SK-N-SH treated with all-trans-retinoic acid at 6 μM for 48 hours (cell line): Measurements from ENCODE around the gene TREML1.

Experiments
- CREB5 ChIP-seq: fragments of 250-450 bp; sonication (Bioruptor Pico); IDR thresholded peaks from 2 replicates; pipeline ENCODE4 v1.5.1; 2020; ENCODE audit warnings: low read depth, mild to moderate bottlenecking, moderate library complexity
- ZFP3 ChIP-seq: fragments of 250-450 bp; sonication (Bioruptor Pico); IDR thresholded peaks from 2 replicates; pipeline ENCODE4 v1.5.0; 2020; ENCODE audit warnings: mild to moderate bottlenecking, moderate library complexity

DNA sequence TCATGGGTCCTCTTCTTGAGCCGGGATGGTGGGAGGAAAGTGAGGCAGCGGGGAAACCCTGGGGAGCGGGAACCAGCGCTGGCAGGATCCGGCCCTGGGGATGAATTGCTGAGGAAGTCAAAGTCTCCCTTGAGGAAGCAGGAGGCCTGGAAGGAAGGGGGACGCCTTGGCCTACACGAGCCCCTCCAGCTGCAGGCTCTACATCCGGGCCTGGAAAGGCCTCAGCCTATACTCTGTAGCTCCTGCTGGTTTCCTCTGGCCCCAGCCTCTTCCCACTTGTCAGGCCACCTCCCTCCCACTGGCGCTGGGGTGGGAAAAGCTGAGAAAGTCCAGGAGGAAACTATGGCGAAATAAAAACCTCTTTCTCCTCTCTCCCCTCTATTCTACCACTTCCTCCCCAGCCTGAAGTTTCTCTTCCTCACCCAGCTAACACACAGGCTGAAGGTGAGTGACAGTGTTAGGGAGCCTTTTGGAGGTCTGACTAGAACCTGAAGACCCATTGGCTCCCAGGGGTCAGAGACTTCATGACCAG lies 31.9 kb upstream of the TREML1 start:
- TF ChIP-seq CREB5 (CRISPR knock-in tag) (no peak), ZFP3 (CRISPR knock-in tag) (no peak)
